ENCODE measurements around the gene GSTO1. TPM values are rescaled to one million over a fixed set of nuclear protein-coding genes. Genes with fewer than 3 reads are reported as not detected.

The GSTO1 gene
- total and polyA plus RNA-seq, 2 donors (not counting 1 experiment from before 2014, with no cell fraction given), result 30.1 to 37.7 TPM

DNA sequence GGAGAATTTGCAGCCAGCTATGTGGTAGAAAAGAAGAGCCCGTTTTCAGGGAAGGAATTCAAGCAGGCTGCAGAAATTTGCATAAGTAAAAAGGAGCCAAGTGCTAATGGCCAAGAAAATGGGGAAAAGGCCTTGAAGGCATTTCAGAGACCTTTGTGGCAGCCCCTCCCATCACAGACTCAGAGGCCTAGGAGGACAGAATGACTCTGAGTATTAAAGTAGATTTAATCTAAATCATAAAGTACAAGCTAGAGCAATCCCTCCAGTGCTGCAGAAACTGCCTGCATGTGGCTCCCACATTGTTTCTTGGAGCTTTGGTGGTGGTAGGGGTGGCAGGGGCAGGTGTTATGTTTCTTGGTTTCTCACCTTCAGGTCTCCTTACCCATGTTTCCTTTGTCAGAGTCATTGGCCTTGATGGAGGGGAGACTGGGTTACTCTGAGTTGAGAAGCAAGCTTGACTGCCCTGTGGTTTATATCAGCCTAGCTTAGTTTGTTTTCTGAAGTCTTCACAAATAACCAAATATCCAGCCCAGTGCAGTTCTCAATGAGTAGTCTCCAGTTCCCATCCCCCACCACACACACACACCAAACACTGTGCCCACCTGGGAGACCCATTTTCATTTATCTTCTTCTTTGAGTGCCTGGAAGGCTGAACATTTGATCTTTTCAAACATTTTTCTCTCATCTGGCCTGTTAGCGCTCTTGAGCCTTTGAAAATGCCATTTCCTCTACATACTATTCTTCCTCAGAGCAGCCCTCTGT lies 49.1 kb downstream of the GSTO1 start:
- Mint-ChIP-seq H3K4me3 (no peak overlapping the region), H3K27me3 (peaks cover 19% of the 10 kb centered on the region), H3K4me1 (peaks cover 17% of the 10 kb centered on the region), H3K9me3 (ENCODE audit: insufficient read depth) (no peaks in the 10 kb centered on the region), H3K27ac (no peak overlapping the region)
- no peaks in the 10 kb centered on the region for H4K20me1 ChIP-seq (ENCODE audit: control insufficient read depth, insufficient read depth, low read length, poor library complexity, severe bottlenecking)
- peaks cover 10 to 20% of the 10 kb centered on the region in 2 donors for H3K4me1 ChIP-seq (ENCODE audit: control insufficient read depth in 2 of 2, insufficient read depth in 2 of 2, low read length in 2 of 2)
- ChIA-PET CTCF (interaction anchor here (0.7 to 23.3 kb wide), 5 partner anchors 11 to 44 kb away, joined by 3 to 594 read pairs (median 108); partner anchors contain the start of genes CFAP58 and ITPRIP), POLR2A (no interaction called here)
- DNase-seq (no peak), ATAC-seq (ENCODE audit: low read depth) (no peak)
- no peaks in the 10 kb centered on the region for H3K9me3 ChIP-seq (ENCODE audit: control extremely low read depth in 1 of 3, control insufficient read depth in 2 of 3, insufficient read depth in 1 of 3, low read length in 2 of 3)
- H3K27me3 ChIP-seq (replicated peaks in 1 of 4; ENCODE audit: control extremely low read depth in 1 of 4, control insufficient read depth in 3 of 4, insufficient read depth in 4 of 4, low read length in 3 of 4), result peaks cover 0 to 13% (median 0%) of the 10 kb centered on the region in 4 experiments
- H3K9ac ChIP-seq (ENCODE audit: low read length), result no peak overlapping the region
- H3K79me2 ChIP-seq (ENCODE audit: control insufficient read depth, insufficient read depth, low read length), result no peaks in the 10 kb centered on the region
- H3K4me3 ChIP-seq (ENCODE audit: control extremely low read depth in 1 of 5, extremely low read depth in 1 of 5, insufficient read depth in 1 of 5, low read depth in 2 of 5, low read length in 4 of 5), result no peak overlapping the region
- no peak overlapping the region for H3K27ac ChIP-seq (ENCODE audit: low read length in 2 of 2)
- TF ChIP-seq EZH2 (IDR thresholded peaks at IDR 0.05; ENCODE audit: borderline replicate concordance, insufficient read depth, low read depth, low read length, poor library complexity, severe bottlenecking), result no peak
- TF ChIP-seq, protein P1, sequence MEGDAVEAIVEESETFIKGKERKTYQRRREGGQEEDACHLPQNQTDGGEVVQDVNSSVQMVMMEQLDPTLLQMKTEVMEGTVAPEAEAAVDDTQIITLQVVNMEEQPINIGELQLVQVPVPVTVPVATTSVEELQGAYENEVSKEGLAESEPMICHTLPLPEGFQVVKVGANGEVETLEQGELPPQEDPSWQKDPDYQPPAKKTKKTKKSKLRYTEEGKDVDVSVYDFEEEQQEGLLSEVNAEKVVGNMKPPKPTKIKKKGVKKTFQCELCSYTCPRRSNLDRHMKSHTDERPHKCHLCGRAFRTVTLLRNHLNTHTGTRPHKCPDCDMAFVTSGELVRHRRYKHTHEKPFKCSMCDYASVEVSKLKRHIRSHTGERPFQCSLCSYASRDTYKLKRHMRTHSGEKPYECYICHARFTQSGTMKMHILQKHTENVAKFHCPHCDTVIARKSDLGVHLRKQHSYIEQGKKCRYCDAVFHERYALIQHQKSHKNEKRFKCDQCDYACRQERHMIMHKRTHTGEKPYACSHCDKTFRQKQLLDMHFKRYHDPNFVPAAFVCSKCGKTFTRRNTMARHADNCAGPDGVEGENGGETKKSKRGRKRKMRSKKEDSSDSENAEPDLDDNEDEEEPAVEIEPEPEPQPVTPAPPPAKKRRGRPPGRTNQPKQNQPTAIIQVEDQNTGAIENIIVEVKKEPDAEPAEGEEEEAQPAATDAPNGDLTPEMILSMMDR (IDR thresholded peaks at IDR 0.05), result no peak
- WGBS (ENCODE audit: insufficient coverage), result 50% methylated on average over 2 of the region's 2 CpGs
- no peaks in the 10 kb centered on the region for H3K36me3 ChIP-seq (replicated peaks in 1 of 2; ENCODE audit: control extremely low read depth in 1 of 2, control insufficient read depth in 1 of 2, extremely low read depth in 1 of 2, insufficient read depth in 2 of 2, low read length in 1 of 2)
- H2AFZ ChIP-seq (ENCODE audit: insufficient read depth, low read depth, low read length, poor library complexity, severe bottlenecking), result no peak overlapping the region
- H3K4me2 ChIP-seq (replicated peaks; ENCODE audit: low read depth, low read length, poor library complexity, severe bottlenecking), result no peak overlapping the region
- intact Hi-C loops (cut with micrococcal nuclease), result no loop called here

DNA sequence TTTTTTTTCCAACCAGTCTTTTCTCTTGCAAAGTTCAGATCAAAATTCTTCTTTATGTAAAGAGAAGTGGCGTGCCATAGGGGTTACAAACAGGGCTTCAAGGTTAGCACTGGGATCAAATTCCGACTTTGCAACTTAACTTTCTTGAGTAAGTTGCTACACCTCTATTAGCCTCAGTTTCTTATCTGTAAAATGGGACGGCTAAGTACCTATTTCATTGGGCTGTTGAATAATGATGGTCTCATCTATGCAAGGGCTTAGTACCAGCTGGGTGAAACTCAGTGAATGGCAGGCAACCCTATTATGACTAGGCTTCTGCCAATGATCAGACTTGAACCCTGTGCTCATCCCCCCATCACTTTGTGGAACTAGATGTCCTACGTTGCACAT lies 49.7 kb downstream of the GSTO1 start:
- H3K4me3 Mint-ChIP-seq, result no peak overlapping the region
- H3K27ac Mint-ChIP-seq, result no peak overlapping the region
- TF ChIP-seq, protein P1 (IDR thresholded peaks at IDR 0.05), result no peak
- Histone ChIP-seq H3K9me3 (ENCODE audit: control extremely low read depth in 1 of 3, control insufficient read depth in 2 of 3, insufficient read depth in 1 of 3, low read length in 2 of 3) (no peaks in the 10 kb centered on the region), H3K9ac (ENCODE audit: low read length) (no peak overlapping the region), H3K4me3 (ENCODE audit: control extremely low read depth in 1 of 5, extremely low read depth in 1 of 5, insufficient read depth in 1 of 5, low read depth in 2 of 5, low read length in 4 of 5) (no peak overlapping the region), H3K4me1 (ENCODE audit: control insufficient read depth in 2 of 2, insufficient read depth in 2 of 2, low read length in 2 of 2) (peaks cover 13 to 21% of the 10 kb centered on the region in 2 donors), H2AFZ (ENCODE audit: insufficient read depth, low read depth, low read length, poor library complexity, severe bottlenecking) (no peak overlapping the region), H3K27ac (ENCODE audit: low read length in 2 of 2) (no peak overlapping the region), H3K79me2 (ENCODE audit: control insufficient read depth, insufficient read depth, low read length) (no peaks in the 10 kb centered on the region), H4K20me1 (ENCODE audit: control insufficient read depth, insufficient read depth, low read length, poor library complexity, severe bottlenecking) (no peaks in the 10 kb centered on the region), H3K27me3 (replicated peaks in 1 of 4; ENCODE audit: control extremely low read depth in 1 of 4, control insufficient read depth in 3 of 4, insufficient read depth in 4 of 4, low read length in 3 of 4) (peaks cover 0 to 7% (median 0%) of the 10 kb centered on the region in 4 experiments), H3K4me2 (replicated peaks; ENCODE audit: low read depth, low read length, poor library complexity, severe bottlenecking) (no peak overlapping the region), H3K36me3 (replicated peaks in 1 of 2; ENCODE audit: control extremely low read depth in 1 of 2, control insufficient read depth in 1 of 2, extremely low read depth in 1 of 2, insufficient read depth in 2 of 2, low read length in 1 of 2) (no peaks in the 10 kb centered on the region)
- no peak for ATAC-seq (ENCODE audit: low read depth)
- peaks cover 21% of the 10 kb centered on the region for H3K4me1 Mint-ChIP-seq
- POLR2A ChIA-PET, result interaction anchor here (1.4 kb wide), 1 partner anchor 35 kb away, joined by 3 read pairs; the partner anchor contains the start of gene GSTO2
- DNase-seq, result no peak
- WGBS (ENCODE audit: insufficient coverage), result 90% methylated on average over 2 of the region's 4 CpGs
- peaks cover 13% of the 10 kb centered on the region for H3K27me3 Mint-ChIP-seq
- no peaks in the 10 kb centered on the region for H3K9me3 Mint-ChIP-seq (ENCODE audit: insufficient read depth)
- CTCF ChIA-PET, result interaction anchor here (0.7 to 23.3 kb wide), 7 partner anchors 12 to 416 kb away, joined by 3 to 594 read pairs (median 42); partner anchors contain the start of genes CFAP58 and ITPRIP
- intact Hi-C loops (cut with micrococcal nuclease), result no loop called here
